Ovary (tissue), 9 donors: Measurements from ENCODE around the gene FLOT2. TPM values are rescaled to one million over a fixed set of nuclear protein-coding genes. Genes with fewer than 3 reads are reported as not detected.

Source experiments
- DNase-seq, 5 donors: peaks; one replicate each; pipeline ENCODE4 v3.0.0-alpha.2; 2019 to 2020
- H3K27ac ChIP-seq, 2 donors: fragments of 200-600 bp; one replicate each; pipeline versions ENCODE4 v1.5.1 to v1.8.0; 2019 to 2022
- H3K27me3 ChIP-seq: fragments of 200-600 bp; one replicate; pipeline ENCODE4 v1.8.0; 2022
- H3K36me3 ChIP-seq: fragments of 200-600 bp; sonication (generic); one replicate; pipeline ENCODE4 v1.5.1; 2019
- H3K4me1 ChIP-seq: one replicate; pipeline ENCODE4 v1.8.1; 2013; ENCODE audit warnings: mild to moderate bottlenecking, moderate library complexity; ENCODE audit not compliant: insufficient read depth
- H3K4me3 ChIP-seq: fragments of 200-600 bp; sonication (generic); one replicate; pipeline ENCODE4 v1.5.1; 2017
- H3K9me3 ChIP-seq, 2 donors: fragments of 200-600 bp in 1 of 2; sonication (generic) in 1 of 2; one replicate each; pipeline versions ENCODE4 v1.5.1 to v1.8.1; 2013 to 2019; ENCODE audit warnings: mild to moderate bottlenecking in 1 of 2, moderate library complexity in 1 of 2
- CTCF ChIP-seq, 3 donors: fragments of 450-650 bp in 2 of 3; fragments of 200-600 bp in 1 of 3; IDR thresholded peaks; one replicate each; pipeline versions ENCODE4 v1.5.1 to v1.8.0; 2016 to 2022; ENCODE audit warnings: antibody characterized with exemption in 3 of 3, mild to moderate bottlenecking in 1 of 3
- EP300 ChIP-seq: sonication (generic); formaldehyde crosslinking; IDR thresholded peaks from one replicate; pipeline ENCODE4 v1.6.1; 2017; ENCODE audit warnings: antibody characterized with exemption
- POLR2A ChIP-seq: fragments of 450-650 bp; IDR thresholded peaks from one replicate; pipeline ENCODE4 v1.6.1; 2017; ENCODE audit warnings: antibody characterized with exemption, mild to moderate bottlenecking, moderate library complexity
- WGBS, 3 donors: extraction: QIAGEN DNeasy Blood & Tissue Kit in 1 of 3; methylation state at CpG; one replicate each; pipeline versions ENCODE4 v1.1.5 to v1.1.7; 2013 to 2017; 5-methylcytosine and 5-hydroxymethylcytosine counted together
- intact Hi-C, 4 donors: fragments of 100-400 bp; cut with DNase I; formaldehyde crosslinking; loops; one replicate each; pipeline versions ENCODE4 v1.11.0 to v1.15.1; 2022 to 2023
- polyA plus RNA-seq, 2 donors: library from polyadenylated mRNA; stranded (reverse); fragments of 200-250 nt in 1 of 2; fragments of 350-450 nt in 1 of 2; fragmentation: Illumina TruSeq in 1 of 2; extraction: RNeasy Lipid Tissue Mini Kit (QIAGEN cat#74804) in 1 of 2; gene quantifications; one replicate each; pipeline ENCODE4 v1.2.3, GENCODE V29; 2013 to 2014
- total RNA-seq, 7 donors: library from RNA; depleted of rRNA in 2 of 7; stranded (reverse); fragments of >200 nt in 2 of 7; fragmentation: NEBNext Ultra II Directional in 3 of 7; extraction: Animal tissue kit (Norgen Biotek cat#: 25700) in 3 of 7; gene quantifications; one replicate each; pipeline versions ENCODE4 v1.1.0 to v1.2.4, GENCODE V29; 2016 to 2023
- donor health status: DM: no; HTN: no; CAD: no; lungs with moderate emphysema.
- donor health status: DM: no; HTN: no; CAD: no.
- donor health status: Bipolar disorder and iron deficiency.
- donor health status: DM: yes; HTN: yes; CAD: no.
- donor health status: DM: no; HTN: no; CAD: no.
- donor health status: DM: yes; HTN: yes; CAD: no.

FLOT2 gene
- total and polyA plus RNA-seq, 9 donors = 29.3 to 82.3 (median 72.6) TPM

- Histone ChIP-seq H3K36me3 (no peaks in the 10 kb centered on the region), H3K4me1 (no peaks in the 10 kb centered on the region), H3K27me3 (no peaks in the 10 kb centered on the region), H3K4me3 (no peak overlapping the region), H3K9me3 (no peaks in the 10 kb centered on the region), H3K27ac (no peak overlapping the region)
- 84 to 89% (median 87%) methylated on average over 12 of the region's 12 CpGs for WGBS, 3 donors
- intact Hi-C loops = no loop called here
- TF ChIP-seq POLR2A = no peak
- DNase-seq = no peak
These were observed 9.6 kb downstream of the FLOT2 start for GRCh38 chr17:28887871-28888471.

DNA sequence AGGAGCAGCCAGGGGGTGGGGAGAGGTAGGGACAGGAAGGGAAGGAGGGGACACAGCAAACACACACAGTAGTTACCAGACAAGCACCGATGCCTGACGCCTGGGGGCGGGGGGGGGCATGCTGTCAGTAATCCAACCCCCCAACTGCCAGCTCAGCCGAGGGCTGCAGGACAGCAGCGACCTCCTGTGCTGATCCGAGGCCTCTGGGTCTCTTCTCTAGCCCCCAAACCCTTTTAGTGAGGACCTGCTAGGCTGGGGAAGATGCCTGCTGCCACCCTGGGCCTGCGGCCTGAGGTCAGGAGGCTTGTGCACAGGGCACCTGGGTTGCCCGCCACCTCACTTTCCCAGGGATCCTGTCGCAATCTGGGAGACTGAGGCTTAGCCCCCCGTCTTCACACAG, 11.6 kb downstream of the FLOT2 start:
- no peak for TF ChIP-seq CTCF (IDR thresholded peaks at IDR 0.05)
- TF ChIP-seq POLR2A = no peak
- no peak for TF ChIP-seq EP300
- no peaks in the 10 kb centered on the region for H3K27me3 ChIP-seq
- H3K4me1 ChIP-seq = no peaks in the 10 kb centered on the region
- no peak overlapping the region for H3K4me3 ChIP-seq
- H3K27ac ChIP-seq = no peak overlapping the region
- H3K36me3 ChIP-seq = no peaks in the 10 kb centered on the region
- no peak for DNase-seq
- no peaks in the 10 kb centered on the region for H3K9me3 ChIP-seq
- WGBS, 3 donors = 82 to 84% (median 83%) methylated on average over 9 to 10 of the region's 10 CpGs
- intact Hi-C loops = no loop called here

DNA sequence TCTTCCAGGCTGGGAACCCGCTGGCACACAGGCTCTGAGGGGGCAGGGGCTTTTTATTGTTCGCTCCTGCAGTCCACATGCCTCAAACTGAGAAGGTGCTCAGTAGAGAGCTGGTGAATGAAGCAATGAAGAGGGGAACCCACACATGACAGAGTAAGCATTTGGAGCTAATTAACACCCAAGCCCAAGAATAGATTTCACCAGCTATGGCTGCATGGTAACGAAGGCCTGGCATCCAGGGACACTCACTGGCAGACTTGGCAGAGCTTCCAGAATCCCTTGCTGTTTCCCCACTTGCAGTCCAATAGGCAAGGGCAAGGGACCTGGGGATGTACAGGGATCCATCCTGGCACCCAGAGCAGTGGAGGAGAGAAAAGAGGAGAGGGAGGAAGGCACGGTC, 12.2 kb downstream of the FLOT2 start:
- H3K4me1 ChIP-seq = no peaks in the 10 kb centered on the region
- 89 to 95% (median 90%) methylated on average over 4 of the region's 4 CpGs for WGBS, 3 donors
- no peak overlapping the region for H3K27ac ChIP-seq
- H3K9me3 ChIP-seq = no peaks in the 10 kb centered on the region
- no peaks in the 10 kb centered on the region for H3K36me3 ChIP-seq
- intact Hi-C loops = no loop called here
- no peaks in the 10 kb centered on the region for H3K27me3 ChIP-seq
- no peak overlapping the region for H3K4me3 ChIP-seq
- no peak for DNase-seq
- no peak for TF ChIP-seq POLR2A

GRCh38 chr17:28883967-28884702, 13.4 kb downstream of the FLOT2 start:
- TF ChIP-seq POLR2A = no peak
- TF ChIP-seq CTCF (IDR thresholded peaks at IDR 0.05) = no peak
- TF ChIP-seq EP300 = no peak
- H3K27ac ChIP-seq = no peak overlapping the region
- intact Hi-C loops = no loop called here
- no peaks in the 10 kb centered on the region for H3K9me3 ChIP-seq
- H3K4me3 ChIP-seq = no peak overlapping the region
- H3K27me3 ChIP-seq = no peaks in the 10 kb centered on the region
- 83 to 87% (median 87%) methylated on average over 27 of the region's 27 CpGs for WGBS, 3 donors
- no peaks in the 10 kb centered on the region for H3K4me1 ChIP-seq
- no peak for DNase-seq
- no peaks in the 10 kb centered on the region for H3K36me3 ChIP-seq

DNA sequence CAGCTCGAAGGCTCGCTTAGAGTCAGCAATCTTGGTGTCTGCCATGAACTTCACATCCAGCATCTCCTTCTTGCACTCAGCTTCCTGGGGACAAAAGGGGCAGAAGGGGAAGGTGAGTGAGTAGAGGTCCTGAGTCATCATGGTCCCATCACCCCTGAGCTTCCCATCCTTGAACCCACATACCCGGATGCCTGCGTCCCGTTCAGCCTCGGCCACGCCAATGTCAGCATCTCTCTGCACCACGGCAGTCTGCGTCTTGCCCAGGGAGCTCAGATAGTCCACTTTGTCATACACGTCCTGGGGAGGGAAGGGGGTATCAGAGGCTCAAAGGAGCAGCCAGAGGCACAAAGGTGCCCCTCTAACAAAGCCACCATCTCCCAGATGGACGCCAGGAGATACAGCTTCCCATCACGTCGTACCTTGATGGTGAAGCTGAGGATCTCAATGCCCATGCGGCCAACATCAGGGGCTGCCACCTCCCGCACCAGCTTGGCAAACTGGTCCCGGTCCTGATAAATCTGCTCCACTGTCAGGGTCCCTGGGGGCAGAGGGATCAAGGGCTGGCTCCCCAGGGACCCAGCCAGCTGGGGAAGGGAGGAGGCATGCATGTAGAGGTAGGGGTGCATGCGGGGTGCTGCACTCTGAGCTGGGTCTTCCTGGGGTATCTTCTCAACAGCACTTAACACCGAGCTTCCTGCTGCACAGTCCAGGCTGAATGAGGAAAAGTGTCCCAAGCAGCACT, 15.2 kb downstream of the FLOT2 start:
- no peak for DNase-seq
- H3K36me3 ChIP-seq = no peaks in the 10 kb centered on the region
- TF ChIP-seq POLR2A (no peak), CTCF (IDR thresholded peaks at IDR 0.05) (no peak), EP300 (no peak)
- H3K27me3 ChIP-seq = no peaks in the 10 kb centered on the region
- H3K4me3 ChIP-seq = no peak overlapping the region
- WGBS, 3 donors = 86 to 92% (median 92%) methylated on average over 18 of the region's 18 CpGs
- H3K27ac ChIP-seq = no peak overlapping the region
- H3K4me1 ChIP-seq = no peaks in the 10 kb centered on the region
- intact Hi-C loops = no loop called here
- H3K9me3 ChIP-seq = no peaks in the 10 kb centered on the region
